NCI-H774 (cell line): Measurements from ENCODE around the gene SHB.

Experiments used
- DNase-seq: peaks from one replicate; lab custom pipeline; 2025; lab: John Stamatoyannopoulos, UW

SHB gene

GRCh38 chr9:37929441-37929895 lies 139.6 kb downstream of the SHB start:
- DNase-seq, result no peak

GRCh38 chr9:37928552-37929430 lies 140.2 kb downstream of the SHB start:
- DNase-seq, result no peak

- DNase-seq, result no peak
Measured at GRCh38 chr9:37927601-37928551, 141.2 kb downstream of the SHB start.

GRCh38 chr9:37927132-37927531 lies 141.9 kb downstream of the SHB start:
- DNase-seq, result no peak

GRCh38 chr9:37926737-37927118 lies 142.3 kb downstream of the SHB start:
- DNase-seq, result no peak

GRCh38 chr9:37925786-37926736 lies 143.0 kb downstream of the SHB start:
- DNase-seq, result no peak

GRCh38 chr9:37925006-37925405 lies 144.0 kb downstream of the SHB start:
- no peak for DNase-seq

GRCh38 chr9:37924538-37924937 lies 144.5 kb downstream of the SHB start:
- no peak for DNase-seq

GRCh38 chr9:37923796-37924427 lies 145.1 kb downstream of the SHB start:
- no peak for DNase-seq

GRCh38 chr9:37923118-37923795 lies 145.8 kb downstream of the SHB start:
- DNase-seq, result no peak

GRCh38 chr9:37922363-37923117 lies 146.5 kb downstream of the SHB start:
- DNase-seq, result no peak

- no peak for DNase-seq
Measured at GRCh38 chr9:37921546-37922300, 147.3 kb downstream of the SHB start.

GRCh38 chr9:37921168-37921510 lies 147.9 kb downstream of the SHB start:
- no peak for DNase-seq

- DNase-seq, result no peak
Measured at GRCh38 chr9:37920471-37921167, 148.4 kb downstream of the SHB start.

GRCh38 chr9:37919956-37920335 lies 149.1 kb downstream of the SHB start:
- no peak for DNase-seq

- DNase-seq, result no peak
Measured at GRCh38 chr9:37919246-37919955, 149.6 kb downstream of the SHB start.

GRCh38 chr9:37918665-37919170 lies 150.3 kb downstream of the SHB start:
- no peak for DNase-seq
